ENCODE data around the gene ROMO1. TPM values are rescaled to one million over a fixed set of nuclear protein-coding genes. Genes with fewer than 3 reads are reported as not detected.
"Not testable (repeated sequence)": the region's sequence is repeated elsewhere in the genome, so short reads cannot be mapped to it uniquely, and the experiment has no call there.

The ROMO1 gene
- total RNA-seq, 1 donor from 2014 or later = 719 TPM

DNA sequence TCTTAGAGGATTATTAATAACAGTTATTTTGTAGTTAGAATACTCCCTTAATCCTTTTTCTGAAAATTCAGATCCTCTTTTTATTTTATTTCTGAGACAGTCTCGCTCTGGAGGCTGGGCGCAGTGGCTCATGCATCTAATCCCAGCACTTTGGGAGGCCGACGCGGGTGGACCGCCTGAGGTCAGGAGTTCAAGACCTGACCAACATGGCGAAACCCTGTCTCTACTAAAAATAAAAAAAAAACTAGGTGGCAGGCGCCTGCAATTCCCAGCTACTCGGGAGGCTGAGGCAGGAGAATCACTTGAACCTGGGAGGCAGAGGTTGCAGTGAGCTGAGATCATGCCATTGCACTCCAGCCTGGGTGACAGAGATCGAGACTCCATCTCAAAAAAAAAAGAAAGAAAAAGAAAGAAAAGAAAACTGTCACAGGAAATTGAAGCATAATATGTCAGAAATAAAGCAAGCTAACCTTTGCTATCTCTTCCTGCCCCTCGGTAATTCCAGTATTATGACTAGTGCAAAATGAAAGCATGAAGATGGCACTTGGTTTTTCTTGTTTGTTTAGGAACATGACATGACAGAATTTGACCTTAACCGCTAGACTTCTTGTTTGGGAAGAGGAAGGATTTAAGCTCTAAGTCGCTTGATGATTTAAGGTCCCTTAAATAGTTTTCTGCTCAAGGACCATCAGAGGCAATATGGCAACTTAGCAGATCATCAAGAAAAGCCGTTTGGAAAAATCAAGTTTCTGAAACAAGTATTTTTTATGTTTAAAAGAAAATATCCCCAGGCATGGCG, 44.7 kb downstream of the ROMO1 start:
- no peaks in the 10 kb centered on the region for H3K27me3 ChIP-seq (ENCODE audit: control insufficient read depth, insufficient read depth, low read length)
- TF ChIP-seq, protein P1, sequence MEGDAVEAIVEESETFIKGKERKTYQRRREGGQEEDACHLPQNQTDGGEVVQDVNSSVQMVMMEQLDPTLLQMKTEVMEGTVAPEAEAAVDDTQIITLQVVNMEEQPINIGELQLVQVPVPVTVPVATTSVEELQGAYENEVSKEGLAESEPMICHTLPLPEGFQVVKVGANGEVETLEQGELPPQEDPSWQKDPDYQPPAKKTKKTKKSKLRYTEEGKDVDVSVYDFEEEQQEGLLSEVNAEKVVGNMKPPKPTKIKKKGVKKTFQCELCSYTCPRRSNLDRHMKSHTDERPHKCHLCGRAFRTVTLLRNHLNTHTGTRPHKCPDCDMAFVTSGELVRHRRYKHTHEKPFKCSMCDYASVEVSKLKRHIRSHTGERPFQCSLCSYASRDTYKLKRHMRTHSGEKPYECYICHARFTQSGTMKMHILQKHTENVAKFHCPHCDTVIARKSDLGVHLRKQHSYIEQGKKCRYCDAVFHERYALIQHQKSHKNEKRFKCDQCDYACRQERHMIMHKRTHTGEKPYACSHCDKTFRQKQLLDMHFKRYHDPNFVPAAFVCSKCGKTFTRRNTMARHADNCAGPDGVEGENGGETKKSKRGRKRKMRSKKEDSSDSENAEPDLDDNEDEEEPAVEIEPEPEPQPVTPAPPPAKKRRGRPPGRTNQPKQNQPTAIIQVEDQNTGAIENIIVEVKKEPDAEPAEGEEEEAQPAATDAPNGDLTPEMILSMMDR (IDR thresholded peaks at IDR 0.05; ENCODE audit: insufficient read depth, low read length, poor library complexity, severe bottlenecking) = no peak
- H3K36me3 ChIP-seq (ENCODE audit: control insufficient read depth, insufficient read depth, low read length) = no peaks in the 10 kb centered on the region
- no peak overlapping the region for H3K4me3 ChIP-seq (ENCODE audit: low read depth, low read length)
- no peak for DNase-seq (ENCODE audit: low read depth)

DNA sequence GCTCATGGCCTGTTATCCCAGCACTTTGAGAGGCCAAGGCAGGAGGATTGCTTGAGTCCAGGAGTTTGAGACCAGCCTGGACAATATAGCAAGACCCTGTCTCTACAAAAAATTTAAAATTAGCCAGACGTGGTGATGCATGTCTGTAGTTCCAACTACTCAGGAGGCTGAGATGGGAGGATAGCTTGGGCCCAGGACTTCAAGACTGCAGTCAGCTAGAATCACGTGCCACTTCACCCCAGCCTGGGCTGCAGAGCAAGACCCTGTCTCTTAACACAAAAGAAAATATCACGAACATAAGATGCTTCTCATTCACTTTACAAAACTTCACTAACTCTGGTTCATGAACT, 45.3 kb downstream of the ROMO1 start:
- DNase-seq (ENCODE audit: low read depth); H3K27me3 ChIP-seq (ENCODE audit: control insufficient read depth, insufficient read depth, low read length); H3K36me3 ChIP-seq (ENCODE audit: control insufficient read depth, insufficient read depth, low read length); H3K4me3 ChIP-seq (ENCODE audit: low read depth, low read length): not testable (repeated sequence)

Other genes with a start within 250 kb of the ROMO1 start
- gene CEP250, start 243.8 kb upstream of the ROMO1 start, total RNA-seq = 43.7 and 65.3 TPM in 2 replicates
- not detected in 2 replicates for gene C20orf173, start 169.8 kb upstream of the ROMO1 start, total RNA-seq
- gene ERGIC3, start 157.3 kb upstream of the ROMO1 start, total RNA-seq = 215 and 229 TPM in 2 replicates
- gene SPAG4, start 83.6 kb upstream of the ROMO1 start, total RNA-seq = 2.6 and 7.9 TPM in 2 replicates
- 109 and 158 TPM in 2 replicates for gene CPNE1, start 34.5 kb upstream of the ROMO1 start, total RNA-seq
- 35.7 and 43.2 TPM in 2 replicates for gene RBM12, start 34.5 kb upstream of the ROMO1 start, total RNA-seq
- gene NFS1, start 53 bp upstream of the ROMO1 start, total RNA-seq = 25.9 and 30.8 TPM in 2 replicates
- gene RBM39, start 42.9 kb downstream of the ROMO1 start, total RNA-seq = 204 and 224 TPM in 2 replicates
- 34.5 and 39.0 TPM in 2 replicates for gene PHF20, start 72.6 kb downstream of the ROMO1 start, total RNA-seq

Data from kidney epithelial cell (primary cell).